Right atrium auricular region (tissue), 2 donors: Measurements from ENCODE around the gene CEP164. TPM values are rescaled to one million over a fixed set of nuclear protein-coding genes. Genes with fewer than 3 reads are reported as not detected.

Experiments
- DNase-seq: peaks from one replicate; pipeline ENCODE4 v3.0.0-alpha.2; 2019; ENCODE audit warnings: low spot score
- H3K27ac ChIP-seq, 2 donors: fragments of 200-600 bp; sonication (generic); 1 replicate in 1 of 2; 2 replicates in 1 of 2; pipeline ENCODE4 v1.5.1; 2016 to 2019
- H3K27me3 ChIP-seq, 2 donors: fragments of 200-600 bp; sonication (generic); one replicate each; pipeline versions ENCODE4 v1.5.1 to v1.6.0; 2017 to 2019
- H3K36me3 ChIP-seq: fragments of 200-600 bp; sonication (generic); one replicate; pipeline ENCODE4 v1.5.1; 2016
- H3K4me1 ChIP-seq, 2 donors: fragments of 200-600 bp; sonication (generic); one replicate each; pipeline versions ENCODE4 v1.5.1 to v1.6.0; 2017 to 2019
- H3K4me3 ChIP-seq, 2 donors: fragments of 200-600 bp; sonication (generic); 1 replicate in 1 of 2; 2 replicates in 1 of 2; pipeline ENCODE4 v1.5.1; 2017 to 2019; ENCODE audit warnings: mild to moderate bottlenecking in 1 of 2, moderate library complexity in 1 of 2
- H3K9me3 ChIP-seq, 2 donors: fragments of 200-600 bp; sonication (generic); one replicate each; pipeline ENCODE4 v1.5.1; 2019
- total RNA-seq, 2 donors: library from RNA; depleted of rRNA; stranded (reverse); fragments of >200 nt; gene quantifications; one replicate each; pipeline ENCODE4 v1.1.0, GENCODE V29; 2016
- TF ChIP-seq, protein P1 (sequence below), 2 donors: fragments of 200-600 bp; sonication (generic); IDR thresholded peaks; one replicate each; pipeline ENCODE4 v1.5.1; 2019; ENCODE audit warnings: antibody characterized with exemption in 2 of 2

The CEP164 gene
- total RNA-seq, 2 donors from 2014 or later: 3.3 to 7.6 TPM

DNA sequence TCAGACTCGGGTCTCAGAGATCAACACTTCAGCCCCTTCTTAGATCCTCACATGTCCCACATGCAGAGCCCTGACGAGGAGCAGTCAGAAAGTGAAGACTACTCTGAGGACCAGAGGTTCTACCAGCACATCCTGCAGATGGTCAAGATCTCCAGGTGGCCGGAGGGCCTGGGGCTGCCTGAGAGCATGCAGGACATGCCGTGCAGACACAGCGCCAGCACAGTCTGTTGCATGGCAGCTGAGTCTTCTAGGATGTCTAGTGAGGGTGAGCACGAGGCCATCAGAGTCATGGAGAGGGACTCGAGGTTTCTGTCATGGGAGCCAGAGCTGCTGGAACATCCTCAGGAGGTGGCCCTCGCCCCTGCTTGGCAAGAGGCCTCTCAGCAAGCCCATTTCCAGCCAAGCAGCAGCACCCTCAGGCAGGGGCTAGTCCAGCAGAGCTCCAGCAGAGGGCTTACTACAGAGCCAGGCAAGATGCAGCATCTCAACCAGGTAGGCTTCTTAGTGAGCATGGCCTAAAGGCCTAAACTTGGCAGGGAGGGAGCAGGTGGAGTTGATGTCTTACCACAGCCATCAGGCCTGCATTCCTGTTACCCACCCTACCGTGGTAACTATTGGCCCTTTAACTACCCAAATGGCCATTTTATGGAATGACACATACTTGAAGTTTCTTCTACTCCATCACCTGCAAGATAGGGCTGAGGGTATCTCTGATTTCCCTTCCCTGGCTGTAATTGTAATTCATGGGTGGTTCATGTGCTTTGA lies 28.7 kb downstream of the CEP164 start:
- Histone ChIP-seq H3K4me1 (no peaks in the 10 kb centered on the region), H3K9me3 (no peaks in the 10 kb centered on the region), H3K36me3 (peaks cover 38% of the 10 kb centered on the region), H3K27me3 (no peaks in the 10 kb centered on the region), H3K4me3 (no peak overlapping the region), H3K27ac (no peak overlapping the region)
- no peak for DNase-seq
- TF ChIP-seq, protein P1, sequence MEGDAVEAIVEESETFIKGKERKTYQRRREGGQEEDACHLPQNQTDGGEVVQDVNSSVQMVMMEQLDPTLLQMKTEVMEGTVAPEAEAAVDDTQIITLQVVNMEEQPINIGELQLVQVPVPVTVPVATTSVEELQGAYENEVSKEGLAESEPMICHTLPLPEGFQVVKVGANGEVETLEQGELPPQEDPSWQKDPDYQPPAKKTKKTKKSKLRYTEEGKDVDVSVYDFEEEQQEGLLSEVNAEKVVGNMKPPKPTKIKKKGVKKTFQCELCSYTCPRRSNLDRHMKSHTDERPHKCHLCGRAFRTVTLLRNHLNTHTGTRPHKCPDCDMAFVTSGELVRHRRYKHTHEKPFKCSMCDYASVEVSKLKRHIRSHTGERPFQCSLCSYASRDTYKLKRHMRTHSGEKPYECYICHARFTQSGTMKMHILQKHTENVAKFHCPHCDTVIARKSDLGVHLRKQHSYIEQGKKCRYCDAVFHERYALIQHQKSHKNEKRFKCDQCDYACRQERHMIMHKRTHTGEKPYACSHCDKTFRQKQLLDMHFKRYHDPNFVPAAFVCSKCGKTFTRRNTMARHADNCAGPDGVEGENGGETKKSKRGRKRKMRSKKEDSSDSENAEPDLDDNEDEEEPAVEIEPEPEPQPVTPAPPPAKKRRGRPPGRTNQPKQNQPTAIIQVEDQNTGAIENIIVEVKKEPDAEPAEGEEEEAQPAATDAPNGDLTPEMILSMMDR (IDR thresholded peaks at IDR 0.05): no peak

DNA sequence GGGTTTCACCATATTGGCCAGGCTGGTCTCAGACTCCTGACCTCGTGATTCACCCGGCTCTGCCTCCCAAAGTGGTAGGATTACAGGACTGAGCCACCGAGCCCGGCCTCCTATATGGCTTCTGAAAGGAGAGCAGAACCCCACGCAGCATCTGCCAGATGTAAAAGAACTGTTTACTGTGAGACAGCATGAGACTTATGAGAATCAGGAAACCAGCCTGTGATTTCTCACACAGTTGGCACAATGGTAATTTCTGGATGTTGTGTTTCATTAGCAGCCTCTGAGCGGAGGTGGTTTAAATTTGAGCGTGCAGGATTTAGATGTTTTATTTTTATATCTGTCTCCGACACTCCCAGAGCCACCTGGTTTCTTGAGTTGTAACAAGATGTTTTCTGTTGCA lies 33.8 kb downstream of the CEP164 start:
- Histone ChIP-seq H3K4me3 (no peak overlapping the region), H3K27me3 (no peaks in the 10 kb centered on the region), H3K9me3 (no peaks in the 10 kb centered on the region), H3K36me3 (peaks cover 2% of the 10 kb centered on the region), H3K4me1 (no peaks in the 10 kb centered on the region), H3K27ac (no peak overlapping the region)
- no peak for DNase-seq
- TF ChIP-seq, protein P1 (IDR thresholded peaks at IDR 0.05): no peak

DNA sequence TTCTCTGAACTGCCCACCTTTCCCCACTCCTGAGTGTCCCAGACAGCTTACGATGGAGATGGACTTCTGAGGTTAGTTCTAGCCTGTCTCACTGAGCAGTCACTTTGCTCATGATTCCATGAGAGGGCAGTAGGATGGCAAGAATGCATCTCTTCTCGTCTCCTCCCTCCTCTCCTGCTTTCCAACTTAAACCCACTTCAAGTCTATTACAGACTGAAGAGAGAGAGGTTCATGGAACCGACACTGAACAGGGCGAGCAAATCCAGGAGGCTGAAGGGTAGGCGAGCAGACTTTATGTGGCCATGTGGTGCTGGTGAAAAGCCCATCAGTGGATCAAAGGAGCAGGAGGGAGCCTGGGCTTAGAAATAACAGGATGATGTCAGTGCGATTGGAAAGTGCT lies 38.6 kb downstream of the CEP164 start:
- peaks cover 4% of the 10 kb centered on the region for H3K36me3 ChIP-seq
- no peak for DNase-seq
- H3K9me3 ChIP-seq: no peaks in the 10 kb centered on the region
- H3K4me3 ChIP-seq: no peak overlapping the region
- H3K4me1 ChIP-seq: no peaks in the 10 kb centered on the region
- no peaks in the 10 kb centered on the region for H3K27me3 ChIP-seq
- no peak overlapping the region for H3K27ac ChIP-seq
- TF ChIP-seq, protein P1 (IDR thresholded peaks at IDR 0.05): no peak

DNA sequence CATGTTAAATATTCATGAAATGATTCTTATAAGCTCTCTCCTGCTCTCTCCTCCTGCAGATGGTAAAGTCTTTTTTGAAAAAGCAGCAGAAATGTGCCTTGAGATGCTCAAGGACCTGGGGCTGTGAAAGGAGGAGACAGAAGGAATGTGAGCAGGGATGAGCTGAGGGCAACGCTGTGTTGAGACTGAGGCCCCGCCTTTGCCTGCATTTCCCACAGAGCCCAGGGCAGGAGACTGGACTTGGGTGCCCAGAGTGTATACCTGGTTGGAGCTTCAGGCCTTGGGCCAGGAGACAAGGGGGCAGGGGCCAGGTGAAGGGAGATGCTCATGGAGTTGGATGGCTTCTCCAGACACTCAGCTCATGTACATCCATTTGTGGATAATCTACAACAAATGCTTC lies 39.2 kb downstream of the CEP164 start:
- TF ChIP-seq, protein P1 (IDR thresholded peaks at IDR 0.05): no peak
- Histone ChIP-seq H3K9me3 (no peaks in the 10 kb centered on the region), H3K4me3 (no peak overlapping the region), H3K36me3 (peaks cover 5% of the 10 kb centered on the region), H3K27me3 (no peaks in the 10 kb centered on the region), H3K27ac (no peak overlapping the region), H3K4me1 (no peaks in the 10 kb centered on the region)
- DNase-seq: no peak

DNA sequence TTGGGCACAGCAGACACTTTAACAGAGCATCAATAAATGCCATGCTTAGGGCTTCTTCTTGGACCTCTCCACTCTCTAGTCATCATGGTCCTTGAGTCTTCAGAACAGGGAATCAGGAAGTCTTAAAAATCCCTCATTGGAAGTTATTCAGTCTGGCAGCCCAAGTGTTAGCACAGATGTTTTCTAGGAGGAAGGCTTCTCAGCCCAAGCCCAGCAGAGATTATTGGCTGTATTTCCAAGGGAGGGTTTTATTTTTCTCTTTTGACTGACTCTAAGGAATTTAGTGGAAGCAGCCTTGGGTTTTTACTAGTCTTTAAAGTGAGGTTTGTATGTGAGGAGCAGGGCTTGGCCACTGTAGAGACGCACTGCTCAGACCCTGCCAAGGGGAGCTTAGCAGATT lies 41.9 kb downstream of the CEP164 start:
- no peak overlapping the region for H3K4me3 ChIP-seq
- H3K4me1 ChIP-seq: no peaks in the 10 kb centered on the region
- no peaks in the 10 kb centered on the region for H3K27me3 ChIP-seq
- no peak for DNase-seq
- no peaks in the 10 kb centered on the region for H3K9me3 ChIP-seq
- TF ChIP-seq, protein P1 (IDR thresholded peaks at IDR 0.05): no peak
- H3K36me3 ChIP-seq: peaks cover 5% of the 10 kb centered on the region
- no peak overlapping the region for H3K27ac ChIP-seq

DNA sequence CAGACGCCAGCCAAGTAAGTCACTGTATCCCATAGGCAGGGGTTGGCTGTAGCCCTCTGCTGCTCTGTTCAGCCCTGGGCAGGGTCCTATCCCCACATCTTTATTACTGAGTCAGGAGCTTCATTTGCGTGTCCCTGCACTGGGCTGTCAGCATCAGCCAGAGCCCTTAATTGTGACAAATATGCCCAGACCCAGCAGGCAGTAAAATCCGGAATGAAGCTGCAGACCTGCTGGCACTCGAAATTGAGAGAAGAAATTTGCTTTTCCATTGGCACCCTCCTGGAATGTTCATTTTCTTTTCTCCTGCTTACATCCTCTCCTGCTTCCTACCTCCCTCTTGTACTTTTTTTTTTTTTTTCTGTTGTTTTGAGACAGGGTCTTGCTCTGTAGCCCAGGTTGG lies 43.8 kb downstream of the CEP164 start:
- no peak overlapping the region for H3K27ac ChIP-seq
- no peaks in the 10 kb centered on the region for H3K27me3 ChIP-seq
- H3K4me3 ChIP-seq: no peak overlapping the region
- no peaks in the 10 kb centered on the region for H3K9me3 ChIP-seq
- DNase-seq: no peak
- H3K4me1 ChIP-seq: no peaks in the 10 kb centered on the region
- TF ChIP-seq, protein P1 (IDR thresholded peaks at IDR 0.05): no peak
- peaks cover 5% of the 10 kb centered on the region for H3K36me3 ChIP-seq
